K562 (cell line): Measurements from ENCODE around the gene LAMB2. TPM values are rescaled to one million over a fixed set of nuclear protein-coding genes. Genes with fewer than 3 reads are reported as not detected.
A peak's percentile ranks its signal among the peaks of the same experiment; 100 is the strongest.

ENCODE experiments used
- ATAC-seq: fragments of 200-7000 bp; cut with Tn5 transposase; 3 replicates; pipeline ENCODE4 v1.9.1; 2020; ENCODE audit warnings: moderate library complexity
- BruUV-seq: library from RNA; stranded (reverse); fragments of 400-500 nt; replicated peaks from 2 replicates; lab custom pipeline; 2021; lab: Mats Ljungman, UMichigan
- CTCF ChIA-PET: fragments of 300-600 bp; formaldehyde crosslinking; extraction: SDS; loops from one replicate; lab custom pipeline; 2021; ENCODE audit warnings: low intra/inter-chr PET ratio; lab: Yijun Ruan, JAX
- POLR2A ChIA-PET: fragments of 300-600, 350-650 bp; sonication (Branson Sonifier 250); formaldehyde crosslinking; extraction: SDS; loops from one replicate; lab custom pipeline; 2021; ENCODE audit warnings: antibody characterized with exemption, inconsistent platforms; lab: Yijun Ruan, JAX
- DNase-seq, 4 experiments: peaks; one replicate each; pipeline versions ENCODE4 v3.0.0 to v3.0.0-alpha.2; 2011 to 2018; ENCODE audit warnings: low spot score in 3 of 4, mixed read lengths in 3 of 4; ENCODE audit errors: extremely low read depth in 1 of 4
- FAIRE-seq: peaks from 2 replicates; lab custom pipeline; 2011; peaks lifted over from hg19 to GRCh38; lab: Jason Lieb, UNC
- H2AFZ ChIP-seq: 2 replicates; pipeline ENCODE4 v1.6.0; 2011; ENCODE audit warnings: low read depth, low read length, control low read depth, inconsistent platforms
- H3K27ac ChIP-seq: fragments of 200-600 bp; 3 replicates; pipeline ENCODE4 v1.8.0; 2011; ENCODE audit warnings: low read depth, mild to moderate bottlenecking, control low read depth, inconsistent platforms, low read length, moderate library complexity, mixed read lengths; ENCODE audit errors: extremely low read depth
- H3K27me3 ChIP-seq, 2 experiments: fragments of 300-600 bp in 1 of 2; 2 replicates in 1 of 2; 3 replicates in 1 of 2; pipeline versions ENCODE4 v1.6.0 to v1.8.0; 2011; ENCODE audit warnings: inconsistent platforms in 2 of 2, low read length in 2 of 2, mild to moderate bottlenecking in 1 of 2, mixed read lengths in 1 of 2, moderate library complexity in 1 of 2; ENCODE audit not compliant: control insufficient read depth in 2 of 2, insufficient read depth in 2 of 2
- H3K36me3 ChIP-seq: fragments of 300-600 bp; 3 replicates; pipeline ENCODE4 v1.8.0; 2011; ENCODE audit warnings: mild to moderate bottlenecking, low read length, inconsistent platforms; ENCODE audit not compliant: control insufficient read depth, insufficient read depth
- H3K4me1 ChIP-seq, 2 experiments: fragments of 200-600 bp in 1 of 2; replicated peaks in 1 of 2; 2 replicates in 1 of 2; 3 replicates in 1 of 2; pipeline versions ENCODE4 v1.5.1 to v1.8.0; 2011; ENCODE audit warnings: inconsistent platforms in 2 of 2, low read length in 2 of 2, mild to moderate bottlenecking in 1 of 2, mixed read lengths in 1 of 2, moderate library complexity in 1 of 2; ENCODE audit not compliant: control insufficient read depth in 2 of 2, insufficient read depth in 2 of 2
- H3K4me2 ChIP-seq: 2 replicates; pipeline ENCODE4 v1.6.1; 2011; ENCODE audit warnings: low read length, control low read depth, inconsistent platforms, mixed read lengths; ENCODE audit not compliant: insufficient read depth
- H3K4me3 ChIP-seq: fragments of 200-600 bp; sonication (generic), shearing (Covaris generic); 2 replicates; pipeline ENCODE4 v1.5.1; 2016; ENCODE audit warnings: control low read depth, inconsistent platforms
- H3K79me2 ChIP-seq: fragments of 200-600 bp; 3 replicates; pipeline ENCODE4 v1.8.0; 2011; ENCODE audit warnings: low read length, inconsistent platforms; ENCODE audit not compliant: control insufficient read depth, insufficient read depth
- H3K9ac ChIP-seq, 2 experiments: 2 replicates each; pipeline versions ENCODE4 v1.6.0 to v1.6.1; 2011; ENCODE audit warnings: low read depth in 2 of 2, low read length in 2 of 2, control low read depth in 1 of 2, inconsistent platforms in 1 of 2, mild to moderate bottlenecking in 1 of 2, mixed read lengths in 1 of 2; ENCODE audit not compliant: insufficient read depth in 1 of 2
- H3K9me1 ChIP-seq: one replicate; pipeline ENCODE4 v1.6.0; 2011; ENCODE audit warnings: inconsistent platforms, mild to moderate bottlenecking, low read length, moderate library complexity; ENCODE audit not compliant: control insufficient read depth, insufficient read depth
- H3K9me3 ChIP-seq: replicated peaks from 2 replicates; pipeline ENCODE4 v1.5.1; 2011; ENCODE audit warnings: low read depth, low read length, inconsistent platforms; ENCODE audit not compliant: control insufficient read depth, insufficient read depth
- H4K20me1 ChIP-seq: replicated peaks from 2 replicates; pipeline ENCODE4 v1.6.1; 2011; ENCODE audit warnings: low read length, inconsistent platforms, mixed read lengths; ENCODE audit not compliant: control insufficient read depth, insufficient read depth
- LCOR ChIP-seq: sonication (generic); formaldehyde crosslinking; IDR thresholded peaks from 2 replicates; pipeline ENCODE4 v1.8.0; 2022; ENCODE audit warnings: mild to moderate bottlenecking, missing genetic modification reagents
- MYC ChIP-seq, 2 experiments: fragments of 250-450 bp in 1 of 2; sonication (Bioruptor Pico) in 1 of 2; IDR thresholded peaks; 2 replicates each; pipeline versions ENCODE4 v1.5.1 to v1.6.1; 2012 to 2021; ENCODE audit warnings: low read depth in 2 of 2, borderline replicate concordance in 1 of 2, improper control_type of control experiment in 1 of 2, low read length in 1 of 2, mild to moderate bottlenecking in 1 of 2, moderate library complexity in 1 of 2
- PTTG1 ChIP-seq: fragments of 450-650 bp; IDR thresholded peaks from 2 replicates; pipeline ENCODE4 v1.6.1; 2016; ENCODE audit warnings: low read depth, mild to moderate bottlenecking, missing genetic modification characterization, missing compliant biosample characterization
- SIN3A ChIP-seq, 2 experiments: fragments of 150-350 bp in 1 of 2; IDR thresholded peaks; 2 replicates each; pipeline ENCODE4 v1.6.1; 2011 to 2016; ENCODE audit warnings: borderline replicate concordance in 2 of 2, low read depth in 2 of 2, low read length in 2 of 2, mild to moderate bottlenecking in 2 of 2, moderate library complexity in 2 of 2; ENCODE audit not compliant: control insufficient read depth in 1 of 2
- SRF ChIP-seq, 2 experiments: fragments of 250-450, 450-650 bp in 1 of 2; sonication (Bioruptor Pico) in 1 of 2; sonication (generic) in 1 of 2; formaldehyde crosslinking; IDR thresholded peaks; 2 replicates each; pipeline versions ENCODE4 v1.5.0 to v1.5.1; 2020 to 2022; ENCODE audit warnings: mild to moderate bottlenecking in 1 of 2, missing genetic modification reagents in 1 of 2
- TEAD4 ChIP-seq, 2 experiments: sonication (generic) in 1 of 2; formaldehyde crosslinking in 1 of 2; IDR thresholded peaks; 2 replicates each; pipeline versions ENCODE4 v1.6.1 to v1.8.0; 2012 to 2022; ENCODE audit warnings: borderline replicate concordance in 1 of 2, inconsistent platforms in 1 of 2, low read length in 1 of 2, mild to moderate bottlenecking in 1 of 2, missing genetic modification reagents in 1 of 2
- ZNF764 ChIP-seq: fragments of 250-450 bp; sonication (Bioruptor Pico); IDR thresholded peaks from 2 replicates; pipeline ENCODE4 v1.4.0; 2020; ENCODE audit warnings: low read depth, mild to moderate bottlenecking, moderate library complexity
- ZNF785 ChIP-seq: fragments of 250-450 bp; sonication (Bioruptor Pico); IDR thresholded peaks from 2 replicates; pipeline ENCODE4 v1.4.0; 2020; ENCODE audit warnings: mild to moderate bottlenecking
- WGBS: fragments of 100-300 bp; shearing (Covaris generic); methylation state at CpG from one replicate; pipeline ENCODE4 v1.1.6; 2016; ENCODE audit warnings: low coverage, mixed read lengths; ENCODE audit not compliant: insufficient coverage; ENCODE audit errors: missing lambda C conversion rate; 5-methylcytosine and 5-hydroxymethylcytosine counted together
- in situ Hi-C: fragments of 300-500 bp; cut with MboI; formaldehyde crosslinking; loops from 4 replicates; pipeline ENCODE4 v1.15.0; 2018; ENCODE audit warnings: inconsistent platforms, mixed read lengths
- intact Hi-C: fragments of 100-400 bp; cut with micrococcal nuclease; formaldehyde crosslinking; loops from 2 replicates; pipeline ENCODE4 v1.14.2; 2022
- polyA plus RNA-seq, 8 experiments: library from polyadenylated mRNA; depleted of rRNA in 4 of 8; stranded (reverse) in 5 of 8; unstranded in 3 of 8; fragments of >200 nt; fragmentation: Nextera tagmentation in 2 of 8; fragmentation: Illumina TruSeq in 1 of 8; extraction: Ambion mirVana in 2 of 8; extraction: Trizol in 1 of 8; gene quantifications; 2 replicates each; pipeline versions ENCODE4 v1.2.1 to v1.2.3, GENCODE V29; 2011 to 2014; ENCODE audit warnings: inconsistent platforms in 1 of 8, missing spikeins in 1 of 8
- total RNA-seq, 7 experiments: library from RNA; depleted of rRNA in 6 of 7; stranded (reverse); fragments of >200 nt in 6 of 7; fragmentation: Illumina TruSeq in 2 of 7; extraction: Trizol in 2 of 7; gene quantifications; 2 replicates each; pipeline versions ENCODE4 v1.2.1 to v1.2.3, GENCODE V29; 2011 to 2021; ENCODE audit warnings: low replicate concordance in 1 of 7
- TF ChIP-seq, protein P1 (sequence below): IDR thresholded peaks from 2 replicates; pipeline ENCODE4 v1.6.1; 2012; ENCODE audit warnings: low read depth, low read length, improper control_type of control experiment, borderline replicate concordance
- TF ChIP-seq, protein P2 (sequence below), 2 experiments: IDR thresholded peaks; 2 replicates each; pipeline ENCODE4 v1.6.1; 2011; ENCODE audit warnings: borderline replicate concordance in 1 of 2, control low read depth in 1 of 2, low read depth in 1 of 2, low read length in 1 of 2, mild to moderate bottlenecking in 1 of 2, mixed read lengths in 1 of 2, moderate library complexity in 1 of 2; ENCODE audit not compliant: insufficient read depth in 1 of 2, insufficient read length in 1 of 2, poor library complexity in 1 of 2, severe bottlenecking in 1 of 2; ENCODE audit errors: extremely low read depth in 1 of 2
- TF ChIP-seq, protein P3 (sequence below): fragments of 250-450 bp; sonication (Bioruptor Pico); IDR thresholded peaks from 2 replicates; pipeline ENCODE4 v1.4.0; 2020; ENCODE audit warnings: mild to moderate bottlenecking, moderate library complexity

The LAMB2 gene
- total and polyA plus RNA-seq, 9 of the 15 experiments (the other 6 are each of a cell fraction or from before 2014, with no cell fraction given): 1.4 to 26.0 (median 16.2) TPM

DNA sequence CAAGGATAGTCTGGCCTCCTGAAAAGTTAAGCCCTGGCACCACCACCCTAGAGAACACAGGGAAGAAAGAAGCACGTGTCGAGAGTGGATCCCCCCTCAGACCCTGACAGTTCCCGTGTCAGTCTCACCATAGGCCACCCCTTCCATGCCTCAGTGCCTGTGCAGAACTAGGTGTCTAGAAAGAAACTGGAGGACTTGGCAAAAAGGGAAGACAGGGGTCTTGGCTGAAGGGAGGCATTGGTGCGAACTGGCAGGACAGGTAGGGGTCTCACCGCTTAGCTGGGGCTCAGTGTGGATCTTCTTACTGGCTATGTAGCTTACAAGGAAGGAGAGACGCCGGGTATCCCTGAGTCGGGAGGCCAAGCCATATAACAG, 28.8 kb downstream of the LAMB2 start:
- intact Hi-C loops (loop anchor here (1.0 kb wide), 1 partner anchor 10 kb away; the partner anchor contains the start of gene QRICH1), in situ Hi-C loops (no loop called here)
- peak overlapping the region; percentile 90 for H2AFZ ChIP-seq
- H3K27ac ChIP-seq: peak overlapping the region; percentile 84
- peaks cover 9 to 20% of the 10 kb centered on the region in 2 experiments; a peak in 4 of 5 replicates for H3K4me1 ChIP-seq
- 0 out of 2 replicates have a peak, but pooled peaks cover 3% of the 10 kb centered on the region for H4K20me1 ChIP-seq
- peaks cover 31% of the 10 kb centered on the region for H3K79me2 ChIP-seq
- H3K9ac ChIP-seq: peak overlapping the region; percentile 83 to 98
- 0% methylated on average over 3 of the region's 8 CpGs for WGBS
- FAIRE-seq (no peak), DNase-seq (no peak), ATAC-seq (peak; percentile 7)
- TSS peak; percentile 67 for BruUV-seq
- peak overlapping the region; percentile 97 for H3K4me2 ChIP-seq
- CTCF ChIA-PET: no interaction called here
- POLR2A ChIA-PET: interaction anchor here (0.6 to 2.0 kb wide), 4 partner anchors 9 to 16 kb away, joined by 3 to 14 read pairs (median 6); partner anchors contain the start of genes QRICH1 and USP19
- H3K4me3 ChIP-seq: peak overlapping the region; percentile 60
- H3K9me3 ChIP-seq: no peaks in the 10 kb centered on the region
- H3K36me3 ChIP-seq: peaks cover 63% of the 10 kb centered on the region; the same call in 2 of the 3 replicates
- no peaks in the 10 kb centered on the region for H3K27me3 ChIP-seq
- H3K9me1 ChIP-seq: peaks cover 2% of the 10 kb centered on the region
- TF ChIP-seq, protein P1, sequence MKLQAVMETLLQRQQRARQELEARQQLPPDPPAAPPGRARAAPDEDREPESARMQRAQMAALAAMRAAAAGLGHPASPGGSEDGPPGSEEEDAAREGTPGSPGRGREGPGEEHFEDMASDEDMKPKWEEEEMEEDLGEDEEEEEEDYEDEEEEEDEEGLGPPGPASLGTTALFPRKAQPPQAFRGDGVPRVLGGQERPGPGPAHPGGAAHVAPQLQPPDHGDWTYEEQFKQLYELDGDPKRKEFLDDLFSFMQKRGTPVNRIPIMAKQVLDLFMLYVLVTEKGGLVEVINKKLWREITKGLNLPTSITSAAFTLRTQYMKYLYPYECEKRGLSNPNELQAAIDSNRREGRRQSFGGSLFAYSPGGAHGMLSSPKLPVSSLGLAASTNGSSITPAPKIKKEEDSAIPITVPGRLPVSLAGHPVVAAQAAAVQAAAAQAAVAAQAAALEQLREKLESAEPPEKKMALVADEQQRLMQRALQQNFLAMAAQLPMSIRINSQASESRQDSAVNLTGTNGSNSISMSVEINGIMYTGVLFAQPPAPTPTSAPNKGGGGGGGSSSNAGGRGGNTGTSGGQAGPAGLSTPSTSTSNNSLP: no peak
- 0 out of 4 replicates have a peak, but pooled peaks of 1 of the 2 experiments have one; percentile 9 for TF ChIP-seq SIN3A (IDR thresholded peaks at IDR 0.05; ENCODE audit: borderline replicate concordance in 2 of 2, control insufficient read depth in 1 of 2, low read depth in 2 of 2, low read length in 2 of 2)
- peak; percentile 14; the same call in 1 of the 2 replicates for TF ChIP-seq MYC (IDR thresholded peaks at IDR 0.05; ENCODE audit: low read depth, low read length)
- TF ChIP-seq MYC (CRISPR knock-in tag; IDR thresholded peaks at IDR 0.05; ENCODE audit: borderline replicate concordance, low read depth): no peak
- TF ChIP-seq LCOR (CRISPR knock-in tag): no peak
- TF ChIP-seq TEAD4 (IDR thresholded peaks at IDR 0.05; ENCODE audit: low read length): no peak
- no peak for TF ChIP-seq TEAD4 (CRISPR knock-in tag; IDR thresholded peaks at IDR 0.05; ENCODE audit: borderline replicate concordance)
- TF ChIP-seq SRF (CRISPR knock-in tag; IDR thresholded peaks at IDR 0.05): no peak
- no peak for TF ChIP-seq ZNF785 (CRISPR knock-in tag)
- TF ChIP-seq PTTG1 (tag): no peak
- TF ChIP-seq, protein P2, sequence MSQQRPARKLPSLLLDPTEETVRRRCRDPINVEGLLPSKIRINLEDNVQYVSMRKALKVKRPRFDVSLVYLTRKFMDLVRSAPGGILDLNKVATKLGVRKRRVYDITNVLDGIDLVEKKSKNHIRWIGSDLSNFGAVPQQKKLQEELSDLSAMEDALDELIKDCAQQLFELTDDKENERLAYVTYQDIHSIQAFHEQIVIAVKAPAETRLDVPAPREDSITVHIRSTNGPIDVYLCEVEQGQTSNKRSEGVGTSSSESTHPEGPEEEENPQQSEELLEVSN (IDR thresholded peaks at IDR 0.05; ENCODE audit: borderline replicate concordance in 1 of 2, extremely low read depth in 1 of 2, insufficient read depth in 1 of 2, insufficient read length in 1 of 2, low read depth in 1 of 2, low read length in 1 of 2, poor library complexity in 1 of 2, severe bottlenecking in 1 of 2): no peak
- no peak for TF ChIP-seq ZNF764
- TF ChIP-seq, protein P3, sequence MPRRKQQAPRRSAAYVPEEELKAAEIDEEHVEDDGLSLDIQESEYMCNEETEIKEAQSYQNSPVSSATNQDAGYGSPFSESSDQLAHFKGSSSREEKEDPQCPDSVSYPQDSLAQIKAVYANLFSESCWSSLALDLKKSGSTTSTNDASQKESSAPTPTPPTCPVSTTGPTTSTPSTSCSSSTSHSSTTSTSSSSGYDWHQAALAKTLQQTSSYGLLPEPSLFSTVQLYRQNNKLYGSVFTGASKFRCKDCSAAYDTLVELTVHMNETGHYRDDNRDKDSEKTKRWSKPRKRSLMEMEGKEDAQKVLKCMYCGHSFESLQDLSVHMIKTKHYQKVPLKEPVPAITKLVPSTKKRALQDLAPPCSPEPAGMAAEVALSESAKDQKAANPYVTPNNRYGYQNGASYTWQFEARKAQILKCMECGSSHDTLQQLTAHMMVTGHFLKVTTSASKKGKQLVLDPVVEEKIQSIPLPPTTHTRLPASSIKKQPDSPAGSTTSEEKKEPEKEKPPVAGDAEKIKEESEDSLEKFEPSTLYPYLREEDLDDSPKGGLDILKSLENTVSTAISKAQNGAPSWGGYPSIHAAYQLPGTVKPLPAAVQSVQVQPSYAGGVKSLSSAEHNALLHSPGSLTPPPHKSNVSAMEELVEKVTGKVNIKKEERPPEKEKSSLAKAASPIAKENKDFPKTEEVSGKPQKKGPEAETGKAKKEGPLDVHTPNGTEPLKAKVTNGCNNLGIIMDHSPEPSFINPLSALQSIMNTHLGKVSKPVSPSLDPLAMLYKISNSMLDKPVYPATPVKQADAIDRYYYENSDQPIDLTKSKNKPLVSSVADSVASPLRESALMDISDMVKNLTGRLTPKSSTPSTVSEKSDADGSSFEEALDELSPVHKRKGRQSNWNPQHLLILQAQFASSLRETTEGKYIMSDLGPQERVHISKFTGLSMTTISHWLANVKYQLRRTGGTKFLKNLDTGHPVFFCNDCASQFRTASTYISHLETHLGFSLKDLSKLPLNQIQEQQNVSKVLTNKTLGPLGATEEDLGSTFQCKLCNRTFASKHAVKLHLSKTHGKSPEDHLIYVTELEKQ (CRISPR knock-in tag): no peak
